ENCODE measurements around the gene DDX5.

DNA sequence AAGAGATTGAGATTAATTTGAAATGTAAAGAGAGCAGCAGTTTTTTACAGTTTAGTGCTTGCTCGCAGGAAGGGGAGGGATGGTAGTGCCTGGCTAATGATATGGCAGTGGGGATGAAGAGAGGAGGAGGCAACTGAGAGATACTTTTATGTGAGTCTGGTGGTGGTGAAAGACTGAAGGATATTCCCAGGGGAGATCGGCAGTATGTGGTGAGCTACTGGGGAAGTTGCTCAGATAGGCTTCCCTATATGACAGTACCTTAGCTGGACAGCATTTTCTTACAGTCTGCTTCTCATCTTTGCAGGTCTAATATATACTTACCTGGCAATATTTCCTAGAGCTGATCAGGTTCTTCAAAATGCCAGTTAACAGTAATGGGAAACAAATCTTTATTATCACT is 9.3 kb upstream of the DDX5 start:
- no peak for TF ChIP-seq EZH2 (IDR thresholded peaks at IDR 0.05; ENCODE audit: borderline replicate concordance, low read depth, low read length, severe bottlenecking)
- TF ChIP-seq, protein P1, sequence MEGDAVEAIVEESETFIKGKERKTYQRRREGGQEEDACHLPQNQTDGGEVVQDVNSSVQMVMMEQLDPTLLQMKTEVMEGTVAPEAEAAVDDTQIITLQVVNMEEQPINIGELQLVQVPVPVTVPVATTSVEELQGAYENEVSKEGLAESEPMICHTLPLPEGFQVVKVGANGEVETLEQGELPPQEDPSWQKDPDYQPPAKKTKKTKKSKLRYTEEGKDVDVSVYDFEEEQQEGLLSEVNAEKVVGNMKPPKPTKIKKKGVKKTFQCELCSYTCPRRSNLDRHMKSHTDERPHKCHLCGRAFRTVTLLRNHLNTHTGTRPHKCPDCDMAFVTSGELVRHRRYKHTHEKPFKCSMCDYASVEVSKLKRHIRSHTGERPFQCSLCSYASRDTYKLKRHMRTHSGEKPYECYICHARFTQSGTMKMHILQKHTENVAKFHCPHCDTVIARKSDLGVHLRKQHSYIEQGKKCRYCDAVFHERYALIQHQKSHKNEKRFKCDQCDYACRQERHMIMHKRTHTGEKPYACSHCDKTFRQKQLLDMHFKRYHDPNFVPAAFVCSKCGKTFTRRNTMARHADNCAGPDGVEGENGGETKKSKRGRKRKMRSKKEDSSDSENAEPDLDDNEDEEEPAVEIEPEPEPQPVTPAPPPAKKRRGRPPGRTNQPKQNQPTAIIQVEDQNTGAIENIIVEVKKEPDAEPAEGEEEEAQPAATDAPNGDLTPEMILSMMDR (IDR thresholded peaks at IDR 0.05; ENCODE audit: extremely low read depth in 1 of 2, insufficient read depth in 1 of 2, low read depth in 1 of 2, low read length in 2 of 2): no peak
- no peak for TF ChIP-seq POLR2A (IDR thresholded peaks at IDR 0.05; ENCODE audit: low read depth, low read length)
- TF ChIP-seq JUN (IDR thresholded peaks at IDR 0.05; ENCODE audit: borderline replicate concordance, insufficient read depth, insufficient read length, low read depth): no peak
- no peak for TF ChIP-seq MYC (IDR thresholded peaks at IDR 0.05; ENCODE audit: low read depth, low read length)

Measured in endothelial cell of umbilical vein (primary cell).